ENCODE results near the gene ABI3.
"Not testable (repeated sequence)": the region's sequence is repeated elsewhere in the genome, so short reads cannot be mapped to it uniquely, and the experiment has no call there.

ABI3 gene

GRCh38 chr17:49210158-49211029, at the start of gene ABI3, which contains the start of gene GNGT2:
TSS of gene ABI3 (plus strand) at chr17:49210707. CDS start at chr17:49210725, 18 bp downstream.
TSS of gene GNGT2 (minus strand) at chr17:49210574. CDS start at chr17:49207422, 3,152 bp downstream.
- no peak for DNase-seq

GRCh38 chr17:49162866-49163265, 47.6 kb upstream of the ABI3 start:
- DNase-seq = no peak

GRCh38 chr17:49165143-49165542, 45.4 kb upstream of the ABI3 start:
- DNase-seq = no peak

GRCh38 chr17:49168706-49169105, 41.8 kb upstream of the ABI3 start:
- no peak for DNase-seq

GRCh38 chr17:49170216-49170615, 40.3 kb upstream of the ABI3 start:
- DNase-seq = no peak

- not testable (repeated sequence) for DNase-seq
Observed at GRCh38 chr17:49170711-49171110, 39.8 kb upstream of the ABI3 start.

GRCh38 chr17:49175978-49176377, 34.5 kb upstream of the ABI3 start:
- DNase-seq = not testable (repeated sequence)

GRCh38 chr17:49180303-49180702, 30.2 kb upstream of the ABI3 start:
- no peak for DNase-seq

- no peak for DNase-seq
Observed at GRCh38 chr17:49180998-49181635, 29.4 kb upstream of the ABI3 start.

- no peak for DNase-seq
Observed at GRCh38 chr17:49183341-49183740, 27.2 kb upstream of the ABI3 start.

- DNase-seq = no peak
Observed at GRCh38 chr17:49183801-49184200, 26.7 kb upstream of the ABI3 start.

GRCh38 chr17:49184522-49184921, 26.0 kb upstream of the ABI3 start:
- not testable (repeated sequence) for DNase-seq

- not testable (repeated sequence) for DNase-seq
Observed at GRCh38 chr17:49185381-49185780, 25.1 kb upstream of the ABI3 start.

GRCh38 chr17:49187301-49187700, 23.2 kb upstream of the ABI3 start:
- no peak for DNase-seq

GRCh38 chr17:49190932-49191331, 19.6 kb upstream of the ABI3 start:
- DNase-seq = no peak

GRCh38 chr17:49191409-49191916, 19.0 kb upstream of the ABI3 start:
- DNase-seq = no peak

GRCh38 chr17:49191917-49192741, 18.4 kb upstream of the ABI3 start:
- peak; percentile 82 for DNase-seq

- DNase-seq = no peak
Observed at GRCh38 chr17:49193513-49194296, 16.8 kb upstream of the ABI3 start.

GRCh38 chr17:49194297-49194607, 16.3 kb upstream of the ABI3 start:
- no peak for DNase-seq

- DNase-seq = no peak
Observed at GRCh38 chr17:49195751-49196150, 14.8 kb upstream of the ABI3 start.

GRCh38 chr17:49196520-49196919, 14.0 kb upstream of the ABI3 start:
- no peak for DNase-seq

GRCh38 chr17:49197346-49197998, 13.0 kb upstream of the ABI3 start:
- DNase-seq = no peak

Measured in NCI-H2107 (cell line).